WI38 (cell line): ENCODE results near the gene ALDH1A3.

Source experiments
- H3K4me3 ChIP-seq: 2 replicates; pipeline ENCODE4 v1.5.1; 2011; ENCODE audit warnings: low read depth, mild to moderate bottlenecking, control low read depth, low read length
- TF ChIP-seq, protein P1 (sequence below): IDR thresholded peaks from 2 replicates; pipeline ENCODE4 v1.5.1; 2012; ENCODE audit warnings: low read depth, mild to moderate bottlenecking, control low read depth, low read length

The ALDH1A3 gene

DNA sequence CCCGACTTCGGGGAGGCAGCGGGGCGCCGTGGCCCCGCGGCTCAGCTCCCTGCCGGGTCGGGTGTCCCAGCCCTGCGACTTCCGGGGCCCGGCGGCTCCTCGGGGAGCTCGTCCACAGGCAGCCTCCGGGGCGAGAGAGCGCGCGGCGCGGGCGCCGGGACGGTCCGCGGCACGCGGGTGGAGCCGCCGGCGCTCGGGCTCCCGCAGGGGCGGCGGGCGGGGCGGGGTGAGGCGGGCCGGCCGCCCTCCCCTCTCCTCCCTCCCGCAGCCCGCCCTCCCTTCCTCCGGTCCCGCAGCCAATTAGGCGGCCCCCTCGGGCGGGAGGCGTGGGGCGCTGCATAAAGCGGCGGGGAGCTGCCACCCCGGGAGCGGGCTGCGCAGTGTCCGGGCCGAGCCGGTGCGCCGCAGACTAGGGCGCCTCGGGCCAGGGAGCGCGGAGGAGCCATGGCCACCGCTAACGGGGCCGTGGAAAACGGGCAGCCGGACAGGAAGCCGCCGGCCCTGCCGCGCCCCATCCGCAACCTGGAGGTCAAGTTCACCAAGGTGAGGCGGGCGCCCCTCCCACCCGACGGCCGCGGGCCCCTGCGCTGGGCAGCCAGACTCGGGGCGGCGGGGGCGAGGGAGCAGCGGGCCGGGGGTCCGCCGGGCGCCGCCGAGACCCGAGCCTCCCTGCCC lies at the start of gene ALDH1A3:
Gene ALDH1A3 (plus strand): TSS at position 368 of the 675 bp plus-strand sequence. CDS start 77 bp downstream, at position 445.
- TF ChIP-seq, protein P1, sequence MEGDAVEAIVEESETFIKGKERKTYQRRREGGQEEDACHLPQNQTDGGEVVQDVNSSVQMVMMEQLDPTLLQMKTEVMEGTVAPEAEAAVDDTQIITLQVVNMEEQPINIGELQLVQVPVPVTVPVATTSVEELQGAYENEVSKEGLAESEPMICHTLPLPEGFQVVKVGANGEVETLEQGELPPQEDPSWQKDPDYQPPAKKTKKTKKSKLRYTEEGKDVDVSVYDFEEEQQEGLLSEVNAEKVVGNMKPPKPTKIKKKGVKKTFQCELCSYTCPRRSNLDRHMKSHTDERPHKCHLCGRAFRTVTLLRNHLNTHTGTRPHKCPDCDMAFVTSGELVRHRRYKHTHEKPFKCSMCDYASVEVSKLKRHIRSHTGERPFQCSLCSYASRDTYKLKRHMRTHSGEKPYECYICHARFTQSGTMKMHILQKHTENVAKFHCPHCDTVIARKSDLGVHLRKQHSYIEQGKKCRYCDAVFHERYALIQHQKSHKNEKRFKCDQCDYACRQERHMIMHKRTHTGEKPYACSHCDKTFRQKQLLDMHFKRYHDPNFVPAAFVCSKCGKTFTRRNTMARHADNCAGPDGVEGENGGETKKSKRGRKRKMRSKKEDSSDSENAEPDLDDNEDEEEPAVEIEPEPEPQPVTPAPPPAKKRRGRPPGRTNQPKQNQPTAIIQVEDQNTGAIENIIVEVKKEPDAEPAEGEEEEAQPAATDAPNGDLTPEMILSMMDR = no peak
- H3K4me3 ChIP-seq = peak within 1 kb of the TSS; percentile 58

DNA sequence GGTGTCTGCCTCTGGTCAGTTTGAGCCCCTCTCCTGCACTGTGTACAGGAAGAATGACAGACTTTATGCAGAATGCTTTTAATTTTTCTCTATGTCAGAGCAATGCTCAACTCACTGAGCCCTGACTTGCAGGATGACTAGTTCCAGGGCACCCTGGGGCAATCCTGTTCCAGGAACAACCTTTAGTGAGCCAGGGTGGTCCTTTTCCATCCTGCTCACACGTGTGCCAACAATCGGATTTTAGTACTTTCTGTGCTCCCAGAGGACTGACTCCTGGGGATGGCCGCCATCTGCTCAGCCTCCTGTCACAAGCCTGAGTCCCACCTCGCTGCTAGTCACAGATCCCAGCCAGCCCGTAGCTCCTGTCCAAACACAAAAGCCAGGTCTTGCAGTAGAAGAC lies 48.2 kb upstream of the ALDH1A3 start:
- TF ChIP-seq, protein P1 = no peak
- H3K4me3 ChIP-seq = no peak overlapping the region

DNA sequence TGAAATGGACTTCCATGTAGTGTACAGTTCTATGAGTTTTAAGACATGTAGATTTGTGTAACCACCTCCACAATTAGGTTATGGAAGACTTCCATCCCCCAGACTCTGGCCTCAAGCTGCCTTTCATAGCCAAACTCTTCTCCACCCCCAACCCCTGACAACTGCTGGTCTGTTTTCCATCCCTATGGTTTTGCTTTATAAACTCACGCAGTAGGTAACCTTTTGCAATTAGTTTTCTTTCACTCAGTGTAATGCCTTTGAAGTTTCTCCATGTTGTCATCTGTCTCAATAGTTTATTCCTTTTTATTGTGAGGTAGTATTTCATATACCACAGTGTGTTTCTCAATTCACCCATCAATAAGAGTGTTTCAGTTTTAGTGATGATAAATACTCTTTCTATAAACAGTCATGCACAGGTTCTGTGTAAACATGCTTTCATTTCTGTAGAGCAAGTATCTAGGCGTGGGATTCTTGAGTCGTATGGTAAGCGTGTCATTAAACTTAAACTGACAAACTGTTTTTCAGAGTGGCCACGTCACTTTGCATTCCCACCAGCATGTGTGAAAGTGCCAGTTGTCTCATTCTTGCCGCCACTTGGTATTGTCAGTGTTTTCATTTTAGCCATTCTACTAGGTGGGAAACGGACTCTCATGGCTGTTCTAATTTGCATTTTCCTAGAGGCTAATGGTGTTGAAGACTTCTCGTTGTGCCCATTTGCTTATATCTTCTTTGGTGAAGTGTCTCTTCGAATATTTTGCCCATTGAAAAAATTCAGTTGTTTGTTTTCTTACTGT lies 47.3 kb upstream of the ALDH1A3 start:
- TF ChIP-seq, protein P1 = no peak
- no peak overlapping the region for H3K4me3 ChIP-seq

DNA sequence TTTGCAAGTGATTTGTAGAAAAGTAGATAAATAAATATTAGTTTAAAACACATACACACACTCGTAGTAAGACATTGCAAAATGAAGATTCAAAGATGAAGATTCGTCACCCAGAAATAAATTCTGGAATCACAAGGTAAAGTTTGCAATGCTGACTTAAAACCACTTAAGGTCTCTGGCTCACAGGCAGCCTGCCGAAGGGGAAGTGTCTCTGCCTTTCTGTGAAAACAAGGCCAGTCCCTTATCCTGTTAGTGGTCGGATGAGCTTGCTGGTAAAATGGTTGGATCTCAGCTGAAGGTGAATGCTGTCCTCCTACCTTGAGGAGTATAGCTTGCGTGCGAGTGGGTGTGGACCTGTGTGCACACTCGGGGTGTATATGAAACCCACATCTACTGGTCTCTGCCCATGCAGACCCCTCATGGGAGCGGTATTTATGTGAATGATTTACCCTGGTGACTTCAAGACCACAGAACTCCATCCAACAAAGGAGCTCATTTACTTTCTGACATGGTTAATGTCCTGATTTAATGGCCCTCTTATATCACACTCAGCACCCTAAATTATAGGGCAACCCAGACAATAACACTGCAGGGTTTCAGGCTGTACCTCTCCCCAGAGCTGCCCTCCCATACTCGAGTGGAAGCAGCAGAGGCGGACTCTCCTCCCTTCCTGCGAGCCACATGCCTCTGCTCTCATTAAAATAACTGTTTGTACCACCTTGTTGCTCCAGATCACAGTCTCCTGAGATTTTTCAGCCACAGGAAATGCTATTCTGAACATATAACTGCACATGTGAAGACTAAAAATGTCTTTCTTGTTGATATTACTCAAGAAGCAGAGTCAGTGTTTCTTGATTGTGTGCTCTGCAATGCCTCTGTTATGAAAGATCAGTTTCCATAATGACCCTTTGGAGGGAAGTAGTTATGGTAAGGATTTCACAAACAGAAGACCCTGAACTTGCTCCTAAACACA lies 45.9 kb upstream of the ALDH1A3 start:
- TF ChIP-seq, protein P1 = no peak
- H3K4me3 ChIP-seq = no peak overlapping the region

DNA sequence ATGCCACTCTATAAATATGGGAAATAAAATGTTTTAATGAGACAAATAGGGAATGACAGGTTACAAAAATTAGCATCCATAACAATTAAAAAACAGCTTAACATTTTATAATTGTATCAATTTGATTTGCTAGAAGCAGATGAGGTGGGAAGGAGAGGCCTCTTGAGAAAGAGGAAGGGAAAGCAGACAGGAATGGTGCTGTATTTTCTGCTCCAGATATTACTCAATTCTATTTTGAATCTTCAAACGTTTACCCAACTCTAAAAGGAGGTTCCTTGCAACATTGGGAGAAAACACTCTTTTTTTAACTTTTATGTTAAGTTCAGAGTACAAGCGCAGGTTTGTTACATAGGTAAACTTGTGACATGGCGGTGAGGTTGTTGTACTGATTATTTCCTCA lies 44.9 kb upstream of the ALDH1A3 start:
- no peak overlapping the region for H3K4me3 ChIP-seq
- TF ChIP-seq, protein P1 = no peak

DNA sequence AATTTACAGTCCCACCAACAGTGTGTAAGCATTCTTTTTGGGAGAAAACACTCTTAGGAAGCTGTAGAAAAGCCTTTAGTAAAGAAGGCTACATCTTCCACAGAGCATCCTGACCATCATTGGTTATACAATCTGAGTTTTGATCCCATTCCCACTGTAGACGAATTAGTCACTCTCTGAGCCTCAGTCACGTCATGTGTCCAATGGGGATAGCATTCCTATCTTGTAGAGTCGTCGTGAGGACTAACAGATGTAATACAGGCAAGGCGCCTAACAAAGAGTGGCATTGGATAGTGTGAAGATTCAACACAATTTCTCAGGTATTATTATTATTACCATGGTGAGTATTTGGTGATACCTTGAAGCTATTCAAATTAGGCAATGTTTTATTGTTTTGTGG lies 44.0 kb upstream of the ALDH1A3 start:
- no peak overlapping the region for H3K4me3 ChIP-seq
- TF ChIP-seq, protein P1 = no peak
